Measurements from ENCODE around the gene SNIP1. TPM values are rescaled to one million over a fixed set of nuclear protein-coding genes. Genes with fewer than 3 reads are reported as not detected.

Gene SNIP1
- polyA plus RNA-seq, 2 of the 4 experiments (the other 2 are of a cell fraction), result 6.6 to 9.0 TPM

GRCh38 chr1:37562984-37563383 is 8.9 kb upstream of the SNIP1 start:
- ATAC-seq (no peak), FAIRE-seq (no peak), DNase-seq (ENCODE audit: low read depth in 1 of 2, low spot score in 1 of 2) (no peak)
- Histone ChIP-seq H3K4me1 (no peaks in the 10 kb centered on the region), H3K9me3 (no peaks in the 10 kb centered on the region), H3K27ac (no peak overlapping the region), H3K4me3 (no peak overlapping the region), H3K4me2 (no peak overlapping the region)
- 88% methylated on average over 1 of the region's 1 CpG for WGBS (ENCODE audit: missing lambda C conversion rate)
- ChIA-PET POLR2A (no interaction called here), CTCF (interaction anchor here (1.1 to 1.4 kb wide), 2 partner anchors 119 to 122 kb away, joined by 7 read pairs; no protein-coding TSS in a partner anchor)
- TF ChIP-seq PHF8 (IDR thresholded peaks at IDR 0.05; ENCODE audit: borderline replicate concordance, low read depth) (no peak), FOSB (CRISPR knock-in tag; IDR thresholded peaks at IDR 0.05) (no peak), EHMT2 (IDR thresholded peaks at IDR 0.05; ENCODE audit: low read depth) (no peak), RNF2 (IDR thresholded peaks at IDR 0.05; ENCODE audit: borderline replicate concordance, low read depth) (no peak), POLR2AphosphoS2 (conservative IDR thresholded peaks at IDR 0.05; ENCODE audit: low read length) (no peak), CBX2 (IDR thresholded peaks at IDR 0.05; ENCODE audit: borderline replicate concordance, low read depth) (no peak), ATOH8 (CRISPR knock-in tag; IDR thresholded peaks at IDR 0.05; ENCODE audit: low read depth) (no peak), JUN (IDR thresholded peaks at IDR 0.05) (no peak), CHD2 (IDR thresholded peaks at IDR 0.05; ENCODE audit: low read length, partially characterized antibody) (no peak), RCOR1 (IDR thresholded peaks at IDR 0.05; ENCODE audit: low read depth, low read length) (no peak), CBX8 (IDR thresholded peaks at IDR 0.05) (no peak), TFCP2L1 (CRISPR knock-in tag; IDR thresholded peaks at IDR 0.05) (no peak), SMC3 (IDR thresholded peaks at IDR 0.05) (no peak), TP53 (CRISPR knock-in tag; IDR thresholded peaks at IDR 0.05) (no peak)

DNA sequence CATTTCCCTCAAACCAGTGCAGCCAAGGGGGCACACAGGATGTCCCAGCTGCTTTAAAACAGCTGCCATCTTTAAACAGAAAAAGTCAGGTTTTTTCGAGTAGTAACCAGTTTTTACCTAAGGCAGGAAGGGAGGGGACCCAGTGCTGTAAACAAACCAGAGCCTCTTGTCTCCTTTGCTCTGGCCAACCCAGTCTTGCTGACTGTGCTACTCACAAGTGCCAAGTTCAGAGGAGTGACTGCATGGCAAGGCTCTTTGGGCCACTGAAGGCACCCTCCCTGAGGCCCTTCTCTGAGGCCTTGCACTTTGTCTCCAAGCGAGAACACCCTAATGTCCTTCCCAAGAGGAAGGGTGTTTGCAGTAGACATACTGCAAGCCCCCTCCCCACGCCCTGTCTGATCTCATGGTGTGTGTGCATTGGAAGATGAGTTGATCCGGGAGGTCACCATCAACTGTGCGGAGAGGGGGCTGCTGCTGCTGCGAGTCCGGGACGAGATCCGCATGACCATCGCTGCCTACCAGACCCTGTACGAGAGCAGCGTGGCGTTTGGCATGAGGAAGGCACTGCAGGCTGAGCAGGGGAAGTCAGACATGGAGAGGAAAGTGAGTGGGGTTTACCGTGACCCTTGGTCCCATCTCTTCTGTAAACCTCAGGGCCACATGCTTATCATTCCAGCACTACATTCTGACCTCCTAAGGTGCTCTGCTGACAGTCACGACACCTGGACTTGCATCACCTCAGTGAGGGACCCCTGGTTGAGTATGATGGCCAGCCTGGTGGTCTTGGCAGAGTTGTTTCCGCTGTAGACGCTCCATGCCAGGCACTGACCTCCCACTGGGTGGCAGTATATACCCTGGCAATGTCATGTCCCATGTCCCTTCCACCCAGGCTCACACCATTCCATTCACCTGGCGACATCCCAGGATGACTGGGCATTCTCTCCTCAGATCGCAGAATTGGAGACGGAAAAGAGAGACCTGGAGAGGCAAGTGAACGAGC is 7.3 kb upstream of the SNIP1 start:
- no peak for FAIRE-seq

More for the DNA sequence above, 7.3 kb upstream of the SNIP1 start:
- ChIA-PET POLR2A (no interaction called here), CTCF (interaction anchor here (0.9 to 1.1 kb wide), 4 partner anchors 7 to 124 kb away, joined by 3 to 7 read pairs (median 4); partner anchors contain the start of genes MEAF6 and SNIP1)
- WGBS (ENCODE audit: missing lambda C conversion rate), result 74% methylated on average over 20 of the region's 21 CpGs
- Histone ChIP-seq H3K4me1 (no peaks in the 10 kb centered on the region), H3K4me3 (no peak overlapping the region), H3K27ac (peak overlapping the region in 1 of 2 experiments; percentile 34; a peak in 1 of 6 replicates), H3K9me3 (no peaks in the 10 kb centered on the region), H3K4me2 (no peak overlapping the region)
- peak; percentile 47 to 61 for DNase-seq (ENCODE audit: low read depth in 1 of 2, low spot score in 1 of 2)
- TF ChIP-seq ZC3H11A (IDR thresholded peaks at IDR 0.05) (no peak), JUN (IDR thresholded peaks at IDR 0.05) (0 out of 5 replicates have a peak, but pooled peaks of 1 of the 2 experiments have one; percentile 23), JUNB (IDR thresholded peaks at IDR 0.05) (no peak), FOSB (CRISPR knock-in tag; IDR thresholded peaks at IDR 0.05) (no peak), RAD21 (conservative IDR thresholded peaks at IDR 0.05 in 1 of 2, IDR thresholded peaks at IDR 0.05 in 1 of 2) (peak; percentile 43 to 67; a peak in 4 of 5 replicates)
- TF ChIP-seq, protein P1, sequence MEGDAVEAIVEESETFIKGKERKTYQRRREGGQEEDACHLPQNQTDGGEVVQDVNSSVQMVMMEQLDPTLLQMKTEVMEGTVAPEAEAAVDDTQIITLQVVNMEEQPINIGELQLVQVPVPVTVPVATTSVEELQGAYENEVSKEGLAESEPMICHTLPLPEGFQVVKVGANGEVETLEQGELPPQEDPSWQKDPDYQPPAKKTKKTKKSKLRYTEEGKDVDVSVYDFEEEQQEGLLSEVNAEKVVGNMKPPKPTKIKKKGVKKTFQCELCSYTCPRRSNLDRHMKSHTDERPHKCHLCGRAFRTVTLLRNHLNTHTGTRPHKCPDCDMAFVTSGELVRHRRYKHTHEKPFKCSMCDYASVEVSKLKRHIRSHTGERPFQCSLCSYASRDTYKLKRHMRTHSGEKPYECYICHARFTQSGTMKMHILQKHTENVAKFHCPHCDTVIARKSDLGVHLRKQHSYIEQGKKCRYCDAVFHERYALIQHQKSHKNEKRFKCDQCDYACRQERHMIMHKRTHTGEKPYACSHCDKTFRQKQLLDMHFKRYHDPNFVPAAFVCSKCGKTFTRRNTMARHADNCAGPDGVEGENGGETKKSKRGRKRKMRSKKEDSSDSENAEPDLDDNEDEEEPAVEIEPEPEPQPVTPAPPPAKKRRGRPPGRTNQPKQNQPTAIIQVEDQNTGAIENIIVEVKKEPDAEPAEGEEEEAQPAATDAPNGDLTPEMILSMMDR (IDR thresholded peaks at IDR 0.05), result peak; percentile 51
- TF ChIP-seq, protein P2, sequence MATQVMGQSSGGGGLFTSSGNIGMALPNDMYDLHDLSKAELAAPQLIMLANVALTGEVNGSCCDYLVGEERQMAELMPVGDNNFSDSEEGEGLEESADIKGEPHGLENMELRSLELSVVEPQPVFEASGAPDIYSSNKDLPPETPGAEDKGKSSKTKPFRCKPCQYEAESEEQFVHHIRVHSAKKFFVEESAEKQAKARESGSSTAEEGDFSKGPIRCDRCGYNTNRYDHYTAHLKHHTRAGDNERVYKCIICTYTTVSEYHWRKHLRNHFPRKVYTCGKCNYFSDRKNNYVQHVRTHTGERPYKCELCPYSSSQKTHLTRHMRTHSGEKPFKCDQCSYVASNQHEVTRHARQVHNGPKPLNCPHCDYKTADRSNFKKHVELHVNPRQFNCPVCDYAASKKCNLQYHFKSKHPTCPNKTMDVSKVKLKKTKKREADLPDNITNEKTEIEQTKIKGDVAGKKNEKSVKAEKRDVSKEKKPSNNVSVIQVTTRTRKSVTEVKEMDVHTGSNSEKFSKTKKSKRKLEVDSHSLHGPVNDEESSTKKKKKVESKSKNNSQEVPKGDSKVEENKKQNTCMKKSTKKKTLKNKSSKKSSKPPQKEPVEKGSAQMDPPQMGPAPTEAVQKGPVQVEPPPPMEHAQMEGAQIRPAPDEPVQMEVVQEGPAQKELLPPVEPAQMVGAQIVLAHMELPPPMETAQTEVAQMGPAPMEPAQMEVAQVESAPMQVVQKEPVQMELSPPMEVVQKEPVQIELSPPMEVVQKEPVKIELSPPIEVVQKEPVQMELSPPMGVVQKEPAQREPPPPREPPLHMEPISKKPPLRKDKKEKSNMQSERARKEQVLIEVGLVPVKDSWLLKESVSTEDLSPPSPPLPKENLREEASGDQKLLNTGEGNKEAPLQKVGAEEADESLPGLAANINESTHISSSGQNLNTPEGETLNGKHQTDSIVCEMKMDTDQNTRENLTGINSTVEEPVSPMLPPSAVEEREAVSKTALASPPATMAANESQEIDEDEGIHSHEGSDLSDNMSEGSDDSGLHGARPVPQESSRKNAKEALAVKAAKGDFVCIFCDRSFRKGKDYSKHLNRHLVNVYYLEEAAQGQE (IDR thresholded peaks at IDR 0.05), result no peak
- TF ChIP-seq, protein P3, sequence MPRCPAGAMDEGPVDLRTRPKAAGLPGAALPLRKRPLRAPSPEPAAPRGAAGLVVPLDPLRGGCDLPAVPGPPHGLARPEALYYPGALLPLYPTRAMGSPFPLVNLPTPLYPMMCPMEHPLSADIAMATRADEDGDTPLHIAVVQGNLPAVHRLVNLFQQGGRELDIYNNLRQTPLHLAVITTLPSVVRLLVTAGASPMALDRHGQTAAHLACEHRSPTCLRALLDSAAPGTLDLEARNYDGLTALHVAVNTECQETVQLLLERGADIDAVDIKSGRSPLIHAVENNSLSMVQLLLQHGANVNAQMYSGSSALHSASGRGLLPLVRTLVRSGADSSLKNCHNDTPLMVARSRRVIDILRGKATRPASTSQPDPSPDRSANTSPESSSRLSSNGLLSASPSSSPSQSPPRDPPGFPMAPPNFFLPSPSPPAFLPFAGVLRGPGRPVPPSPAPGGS (IDR thresholded peaks at IDR 0.05), result no peak
- TF ChIP-seq, protein P4, sequence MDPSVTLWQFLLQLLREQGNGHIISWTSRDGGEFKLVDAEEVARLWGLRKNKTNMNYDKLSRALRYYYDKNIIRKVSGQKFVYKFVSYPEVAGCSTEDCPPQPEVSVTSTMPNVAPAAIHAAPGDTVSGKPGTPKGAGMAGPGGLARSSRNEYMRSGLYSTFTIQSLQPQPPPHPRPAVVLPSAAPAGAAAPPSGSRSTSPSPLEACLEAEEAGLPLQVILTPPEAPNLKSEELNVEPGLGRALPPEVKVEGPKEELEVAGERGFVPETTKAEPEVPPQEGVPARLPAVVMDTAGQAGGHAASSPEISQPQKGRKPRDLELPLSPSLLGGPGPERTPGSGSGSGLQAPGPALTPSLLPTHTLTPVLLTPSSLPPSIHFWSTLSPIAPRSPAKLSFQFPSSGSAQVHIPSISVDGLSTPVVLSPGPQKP (IDR thresholded peaks at IDR 0.05; ENCODE audit: low read depth, low read length), result no peak
- peak; percentile 69 to 82; a peak in 4 of 6 replicates for ATAC-seq

Data from A549 (cell line).